ENCODE measurements around the gene CFAP65.

The CFAP65 gene

DNA sequence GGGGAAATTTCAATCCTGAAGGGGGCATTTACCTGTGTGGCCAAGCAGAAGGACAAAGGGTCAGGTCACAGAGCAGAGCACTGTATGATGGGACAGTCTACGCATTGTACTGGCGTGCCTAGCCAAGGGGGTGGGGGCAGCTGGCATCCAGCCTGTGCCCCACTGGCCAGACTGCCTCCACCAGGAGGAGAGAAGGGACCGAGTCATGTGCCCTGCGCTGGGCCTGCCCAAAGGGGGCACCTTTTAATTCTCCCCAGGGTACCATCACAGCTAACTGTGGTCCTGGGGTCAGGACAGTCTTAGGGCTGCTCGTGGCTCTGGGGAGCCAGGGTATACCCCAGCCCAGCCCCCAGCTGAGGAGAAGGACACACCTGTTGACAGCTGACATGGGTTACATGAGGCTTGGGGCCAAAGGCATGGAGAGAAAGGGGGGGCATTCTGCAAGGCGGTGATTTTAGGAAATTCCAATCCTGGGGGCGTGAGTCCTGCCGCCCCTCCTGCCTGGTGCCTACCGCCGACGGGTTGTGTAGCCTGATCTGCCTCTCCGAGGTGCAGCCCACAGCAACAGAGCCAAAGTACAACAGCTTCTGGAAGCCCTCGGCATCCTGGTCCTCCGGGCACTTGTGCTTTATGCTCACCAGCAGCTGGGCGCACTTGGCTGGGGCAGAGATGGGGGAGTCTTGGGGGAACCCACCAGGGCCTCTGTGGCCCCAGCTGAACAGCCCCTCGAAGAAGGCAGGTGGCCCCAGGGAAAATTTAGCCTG lies 11.0 kb downstream of the CFAP65 start:
- FAIRE-seq, result no peak

DNA sequence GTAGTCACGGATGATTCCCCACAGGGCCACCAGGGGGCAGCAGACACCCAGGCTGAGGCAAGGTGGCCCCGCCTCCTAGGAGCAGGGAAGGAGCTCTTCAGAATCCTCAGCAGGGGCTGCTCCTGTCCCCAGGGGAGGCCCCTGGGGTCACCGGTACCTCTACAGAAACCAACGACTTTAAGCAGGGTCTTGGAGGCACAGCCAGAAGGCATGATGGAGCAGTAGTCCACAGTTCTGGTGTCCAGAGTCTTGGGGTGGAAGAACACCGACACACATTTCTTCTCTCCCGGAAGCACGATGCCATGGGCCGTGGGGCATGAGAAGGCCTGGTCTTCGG lies 11.5 kb downstream of the CFAP65 start:
- no peak for FAIRE-seq

DNA sequence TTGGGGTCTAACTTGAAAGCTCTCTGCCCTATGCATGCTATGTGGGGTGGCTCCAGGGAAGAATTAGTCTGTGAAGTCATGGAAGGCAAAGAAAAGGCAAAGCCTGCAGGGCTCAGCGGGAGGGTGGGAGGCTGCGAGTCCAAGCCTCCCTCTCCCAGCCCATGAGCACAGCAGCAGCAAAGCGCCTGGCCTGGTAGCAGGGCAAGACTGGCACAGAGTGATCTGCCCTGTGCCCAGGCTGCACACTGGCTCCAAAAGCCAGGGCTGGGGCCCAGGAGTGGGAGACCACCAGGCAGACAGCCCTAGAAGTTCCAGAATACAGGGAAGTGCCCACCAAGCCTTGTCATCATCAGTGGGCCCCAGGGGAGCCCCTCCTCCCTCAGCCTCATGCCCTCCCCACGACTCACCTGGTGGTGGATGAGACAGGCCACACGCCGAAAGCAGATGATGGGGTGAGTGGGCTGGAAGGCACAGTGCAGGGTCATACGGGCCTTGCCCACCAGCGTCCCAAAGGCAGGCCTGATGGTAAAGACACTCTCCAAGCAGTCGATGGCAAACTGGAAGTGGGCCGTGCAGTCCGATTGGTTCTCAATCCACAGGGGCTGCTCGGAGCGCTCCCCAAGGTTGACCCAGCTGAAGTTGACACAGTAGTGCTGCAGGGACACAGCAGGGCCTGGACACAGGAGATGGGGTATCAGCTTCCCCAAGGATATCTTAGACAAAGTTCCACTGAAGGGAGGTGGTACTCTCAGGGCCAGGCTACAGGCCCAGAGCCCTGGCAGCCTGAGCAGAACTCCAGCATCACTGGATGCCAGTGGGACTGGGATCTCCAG lies 12.1 kb downstream of the CFAP65 start:
- no peak for FAIRE-seq

- no peak for FAIRE-seq
Observed at GRCh38 chr2:219028141-219028540, 13.2 kb downstream of the CFAP65 start.

DNA sequence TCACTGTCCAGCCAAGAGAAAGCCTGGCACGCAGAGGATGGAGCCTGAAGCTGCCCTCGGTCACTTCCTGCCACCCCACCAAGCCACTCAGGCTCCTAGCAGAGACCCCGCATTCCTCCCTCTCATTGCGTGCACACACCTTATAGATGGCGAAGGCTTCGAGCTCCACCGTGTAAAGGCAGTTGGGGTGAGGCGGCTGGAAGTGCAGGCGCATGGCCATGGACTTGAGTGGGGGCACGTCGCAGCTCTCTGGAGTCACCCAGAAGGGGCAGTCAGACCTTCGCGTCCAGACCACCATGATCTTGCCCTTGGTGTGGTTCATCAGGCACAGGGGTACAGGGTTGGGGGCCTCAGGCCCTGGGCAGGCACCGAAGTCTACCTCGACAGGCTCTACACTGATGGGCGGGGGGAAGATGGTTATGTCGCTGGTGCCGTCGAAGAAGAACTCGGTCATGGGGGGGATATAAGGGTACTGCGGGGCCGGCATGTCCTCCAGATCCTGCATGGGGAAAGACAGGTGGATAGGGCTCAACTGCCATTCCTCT lies 13.7 kb downstream of the CFAP65 start:
- no peak for FAIRE-seq

GRCh38 chr2:219026946-219027345 lies 14.4 kb downstream of the CFAP65 start:
- FAIRE-seq, result no peak

- no peak for FAIRE-seq
Observed at GRCh38 chr2:219025637-219026585, 15.4 kb downstream of the CFAP65 start.

GRCh38 chr2:219024059-219024458 lies 17.3 kb downstream of the CFAP65 start:
- FAIRE-seq, result no peak

DNA sequence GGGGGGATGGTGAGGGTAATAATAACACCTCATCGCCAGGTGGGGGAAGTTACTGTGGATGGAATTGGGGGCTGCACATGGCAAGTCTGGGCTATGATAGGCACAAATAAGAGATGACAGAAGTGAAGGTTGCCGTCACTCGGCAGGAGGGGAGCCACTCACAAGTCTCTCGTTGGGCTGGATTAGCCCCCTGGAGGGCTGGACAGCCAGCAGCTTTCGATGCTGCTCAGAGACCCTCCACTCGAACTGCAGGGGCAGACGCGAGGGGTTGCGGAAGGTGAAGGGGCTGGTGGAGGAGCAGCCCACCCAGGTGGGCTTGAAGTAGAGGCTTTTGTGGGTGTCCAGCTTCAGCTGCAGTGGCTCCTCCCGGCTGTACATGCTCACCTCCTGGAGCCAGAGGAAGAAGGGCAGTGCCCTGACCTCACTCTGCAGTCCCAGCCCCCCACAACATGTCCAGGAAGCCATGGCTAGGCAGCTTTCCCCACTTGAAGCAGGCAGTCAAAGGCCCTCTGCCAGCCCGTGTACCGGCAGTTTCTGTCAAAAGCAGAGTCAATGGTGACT lies 18.2 kb downstream of the CFAP65 start:
- FAIRE-seq, result no peak

DNA sequence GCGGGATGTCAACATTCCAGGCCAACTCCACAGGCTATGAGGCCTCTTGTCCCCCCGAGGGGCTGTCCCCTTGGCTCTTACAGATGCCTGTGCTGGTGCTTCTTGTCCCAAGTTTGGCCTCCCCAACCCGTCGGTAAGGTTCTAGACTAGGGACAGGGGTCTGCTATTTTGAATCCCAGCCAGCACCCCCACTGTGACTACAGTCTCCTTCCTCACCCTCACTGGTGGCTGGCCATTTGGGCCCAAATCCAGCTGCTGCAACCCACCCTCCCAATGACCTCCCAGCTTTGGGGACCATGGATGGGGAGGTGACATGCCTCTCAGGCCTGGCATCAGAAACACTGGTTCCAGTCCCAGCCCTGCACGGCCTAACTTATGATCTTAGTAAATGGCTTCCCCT lies 18.7 kb downstream of the CFAP65 start:
- FAIRE-seq, result no peak

- FAIRE-seq, result no peak
Observed at GRCh38 chr2:219022041-219022440, 19.3 kb downstream of the CFAP65 start.

- no peak for FAIRE-seq
Observed at GRCh38 chr2:219021591-219021990, 19.7 kb downstream of the CFAP65 start.

DNA sequence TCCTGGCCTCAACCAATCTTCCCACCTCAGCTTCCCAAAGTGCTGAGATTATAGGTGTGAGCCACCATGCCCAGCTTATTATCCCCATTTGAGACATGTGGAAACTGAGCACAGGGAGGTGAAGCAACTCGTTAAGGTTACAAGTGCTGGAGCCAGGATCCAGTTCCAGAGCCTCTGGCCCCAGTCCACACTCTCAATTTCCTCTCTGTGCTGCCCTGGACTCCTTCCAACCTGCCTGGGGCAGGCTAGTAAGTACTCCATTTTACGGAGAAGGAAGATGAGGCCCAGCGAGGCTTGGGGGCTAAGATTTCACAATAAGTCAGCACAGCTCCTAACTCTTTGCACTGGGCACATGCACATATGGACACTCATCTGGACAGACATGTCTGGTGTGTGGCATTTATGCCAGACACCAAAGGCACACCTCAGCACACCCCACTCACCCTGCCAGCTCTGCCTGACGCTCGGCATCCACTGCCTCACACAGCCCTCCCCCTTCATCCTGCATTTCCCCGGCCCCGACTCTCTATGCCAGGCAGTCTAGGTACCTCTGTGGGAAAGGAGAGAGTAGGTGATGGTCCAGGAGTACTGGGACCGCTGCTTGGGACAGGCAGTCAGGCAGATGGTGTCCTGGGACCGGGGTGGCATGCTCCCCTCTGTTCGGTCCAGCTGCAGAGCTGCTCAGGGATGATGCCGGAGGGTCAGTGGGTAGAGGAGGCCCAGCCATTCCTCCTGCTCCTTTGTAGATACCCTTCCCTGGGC lies 20.5 kb downstream of the CFAP65 start:
- FAIRE-seq, result no peak

- FAIRE-seq, result no peak
Observed at GRCh38 chr2:219019436-219019835, 21.9 kb downstream of the CFAP65 start.

DNA sequence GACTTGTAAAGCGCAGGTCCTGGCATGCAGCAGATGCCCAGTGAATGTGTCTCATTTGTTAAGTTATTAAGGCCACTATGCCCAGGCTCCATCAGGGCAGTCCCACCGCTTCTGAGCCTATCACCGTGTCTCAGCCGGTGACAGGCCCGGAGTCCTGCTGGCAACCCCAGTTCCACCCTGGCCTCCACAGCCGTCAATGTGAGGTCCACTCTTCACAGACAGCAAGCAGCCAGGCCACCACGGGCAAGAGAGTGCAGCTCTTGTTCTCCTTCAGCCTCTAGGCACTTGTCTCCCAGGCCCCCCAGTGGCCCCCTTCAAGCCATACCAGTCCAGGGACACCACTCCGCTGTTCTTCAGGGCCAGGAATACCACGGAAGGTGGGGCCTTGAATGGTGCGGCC lies 22.6 kb downstream of the CFAP65 start:
- no peak for FAIRE-seq

DNA sequence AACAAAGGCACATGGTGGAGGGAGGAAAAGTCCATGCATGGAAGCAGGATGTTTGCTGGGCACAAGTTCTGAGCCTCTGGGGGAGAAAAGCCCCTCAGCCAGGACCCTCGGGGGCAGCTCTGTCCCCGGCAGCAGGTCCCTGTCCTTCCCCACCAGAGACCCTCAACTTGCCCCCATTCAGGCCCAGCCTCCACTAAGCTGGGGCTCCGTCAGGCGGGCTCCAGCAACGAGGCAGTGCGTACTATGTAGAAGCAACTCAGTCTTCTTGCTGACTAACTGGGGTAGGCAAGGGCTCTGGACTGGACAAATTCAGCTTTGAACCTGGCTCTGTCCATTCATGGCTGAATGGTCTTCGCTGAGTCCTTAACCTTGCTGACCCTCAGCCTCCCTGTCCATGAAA lies 23.0 kb downstream of the CFAP65 start:
- no peak for FAIRE-seq

DNA sequence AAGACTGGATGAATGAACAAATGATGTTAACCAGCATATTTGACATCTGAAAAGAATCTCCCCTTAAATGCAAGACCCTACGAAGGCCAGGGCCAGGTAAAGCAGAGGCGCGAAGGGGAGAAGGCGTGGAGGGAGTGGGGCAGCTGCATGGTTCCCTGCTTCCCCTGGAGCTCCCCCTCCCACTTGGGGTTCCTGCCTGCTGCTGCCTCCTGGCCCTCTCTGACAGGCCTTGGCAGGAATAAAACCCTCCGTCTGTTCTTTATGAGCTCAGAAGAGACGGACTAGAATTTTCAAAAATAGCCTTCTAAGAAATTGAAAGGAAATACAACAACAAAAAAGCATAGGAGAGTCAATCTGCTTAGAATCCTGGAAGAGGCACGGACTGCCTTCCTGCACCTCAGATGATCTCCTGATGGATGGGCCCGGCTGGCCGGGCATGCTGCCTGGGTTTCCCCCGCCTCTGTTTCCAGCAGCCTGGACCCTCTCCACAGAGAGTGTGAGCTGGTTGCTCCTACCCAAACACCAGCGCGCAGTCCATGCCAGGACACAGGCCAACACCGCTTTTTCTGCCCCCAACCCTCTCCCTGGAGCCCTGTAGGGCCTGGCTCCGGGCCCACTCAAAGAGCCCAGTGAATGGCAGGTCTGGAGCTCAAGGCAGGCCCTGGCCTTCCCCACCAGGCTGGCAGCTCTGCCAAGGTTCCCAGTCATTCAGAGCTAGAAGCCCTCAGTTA lies 23.9 kb downstream of the CFAP65 start:
- FAIRE-seq, result no peak

- no peak for FAIRE-seq
Observed at GRCh38 chr2:219016721-219017120, 24.6 kb downstream of the CFAP65 start.

- no peak for FAIRE-seq
Observed at GRCh38 chr2:219010873-219011272, 30.4 kb downstream of the CFAP65 start.

- FAIRE-seq, result no peak
Observed at GRCh38 chr2:219010162-219010756, 31.1 kb downstream of the CFAP65 start.

- FAIRE-seq, result no peak
Observed at GRCh38 chr2:219009294-219009693, 32.0 kb downstream of the CFAP65 start.

Measured in A204.1 (cell line).